ENCODE measurements around the gene ITGA8.
"Not testable (repeated sequence)": the region's sequence is repeated elsewhere in the genome, so short reads cannot be mapped to it uniquely, and the experiment has no call there.

ITGA8 gene

DNA sequence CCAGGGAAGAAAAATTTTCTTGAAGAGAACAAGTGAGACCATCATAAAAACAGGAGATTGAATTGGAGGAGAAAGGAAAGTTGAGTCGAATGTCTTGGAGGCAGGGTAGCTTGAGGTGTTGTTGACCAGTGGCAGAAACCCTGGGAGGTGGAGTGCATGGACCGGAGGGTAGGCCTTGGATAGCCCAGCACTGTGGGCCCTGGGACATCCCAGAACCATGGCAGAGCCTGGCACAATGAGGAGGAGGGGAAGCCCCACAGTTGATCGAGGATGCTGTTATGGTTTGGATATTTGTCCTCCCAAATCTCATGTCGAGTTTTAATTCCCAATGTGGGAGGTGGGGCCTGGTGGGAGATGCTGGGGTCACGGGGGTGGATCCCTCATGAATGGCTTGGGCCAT is 157.1 kb downstream of the ITGA8 start:
- no peak for DNase-seq (ENCODE audit: low read depth in 1 of 2, low spot score in 1 of 2)

DNA sequence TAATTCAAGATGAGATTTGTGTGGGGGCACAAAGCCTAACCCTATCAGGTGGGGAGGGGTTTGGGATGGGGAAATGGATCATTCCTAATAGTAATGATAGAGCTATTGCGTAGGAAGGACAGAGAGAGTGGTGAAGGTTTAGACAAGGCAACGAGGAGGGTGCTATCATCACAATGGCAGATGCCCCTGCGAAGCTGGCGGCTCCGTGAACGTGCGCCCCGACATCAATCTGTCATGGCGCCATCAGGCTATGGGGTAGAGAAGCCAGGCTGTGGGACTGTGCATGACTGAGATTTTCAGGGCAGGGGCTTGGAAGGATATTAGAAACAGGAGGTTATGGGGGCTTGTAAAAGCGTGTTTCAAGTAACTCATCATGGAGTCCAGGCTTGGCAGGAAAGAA is 157.6 kb downstream of the ITGA8 start:
- no peak for DNase-seq (ENCODE audit: low read depth in 1 of 2, low spot score in 1 of 2)

DNA sequence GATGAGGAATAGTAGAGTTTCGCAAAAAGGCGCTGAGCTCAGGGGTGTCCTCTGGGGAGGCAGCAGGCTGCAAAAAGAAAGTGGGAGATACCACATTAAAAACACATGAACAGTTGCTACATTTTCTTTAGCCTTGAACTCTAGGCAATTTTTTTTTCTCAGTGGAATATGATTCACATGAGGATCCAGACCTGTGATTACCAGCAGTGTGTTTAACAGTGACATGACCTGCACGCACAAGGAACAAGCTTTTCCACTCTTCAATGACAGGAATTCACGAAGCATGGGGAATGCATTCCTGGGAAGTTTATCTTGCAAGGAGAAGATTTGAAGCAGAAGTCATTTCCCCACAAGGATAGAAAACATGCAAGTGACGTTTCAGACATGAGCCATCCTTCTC is 161.6 kb downstream of the ITGA8 start:
- no peak for DNase-seq (ENCODE audit: low read depth in 1 of 2, low spot score in 1 of 2)

DNA sequence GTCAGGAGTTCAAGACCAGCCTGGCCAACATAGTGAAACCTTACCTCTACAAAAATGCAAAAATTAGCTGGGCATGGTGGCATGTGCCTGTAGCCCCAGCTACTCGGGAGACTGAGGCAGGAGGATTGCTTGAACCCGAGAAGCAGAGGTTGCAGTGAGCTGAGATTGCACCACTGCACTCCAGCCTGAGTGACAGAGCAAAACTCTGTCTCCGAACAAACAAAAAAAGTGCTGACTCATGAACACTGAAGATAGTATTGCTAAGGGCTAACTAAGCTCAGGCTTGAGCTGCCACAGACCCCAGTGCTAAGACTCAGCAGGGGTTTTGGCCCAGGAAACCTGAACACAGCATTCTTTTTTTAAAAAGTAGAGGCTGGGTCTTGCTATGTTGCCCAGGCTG is 162.6 kb downstream of the ITGA8 start:
- not testable (repeated sequence) for DNase-seq (ENCODE audit: low read depth in 1 of 2, low spot score in 1 of 2)

DNA sequence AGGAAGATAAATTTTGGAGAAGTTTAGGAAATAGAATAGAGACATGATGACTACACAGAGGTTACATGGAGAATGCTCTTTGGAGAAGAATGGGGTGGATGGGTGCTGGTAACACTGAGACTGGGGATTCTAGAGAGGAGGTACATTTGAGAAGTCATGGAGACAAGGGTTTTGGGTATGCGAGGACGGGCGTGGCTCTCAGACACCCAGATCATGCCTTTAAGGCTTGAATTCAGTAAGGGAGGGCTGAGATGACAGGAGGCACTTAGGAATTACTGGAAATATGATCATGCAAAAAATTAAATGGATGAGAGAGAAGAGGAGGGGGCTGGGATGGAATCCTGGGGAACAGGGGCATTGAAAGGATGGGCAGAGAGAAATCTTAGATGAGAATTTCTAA is 168.8 kb downstream of the ITGA8 start:
- no peak for DNase-seq (ENCODE audit: low read depth in 1 of 2, low spot score in 1 of 2)

DNA sequence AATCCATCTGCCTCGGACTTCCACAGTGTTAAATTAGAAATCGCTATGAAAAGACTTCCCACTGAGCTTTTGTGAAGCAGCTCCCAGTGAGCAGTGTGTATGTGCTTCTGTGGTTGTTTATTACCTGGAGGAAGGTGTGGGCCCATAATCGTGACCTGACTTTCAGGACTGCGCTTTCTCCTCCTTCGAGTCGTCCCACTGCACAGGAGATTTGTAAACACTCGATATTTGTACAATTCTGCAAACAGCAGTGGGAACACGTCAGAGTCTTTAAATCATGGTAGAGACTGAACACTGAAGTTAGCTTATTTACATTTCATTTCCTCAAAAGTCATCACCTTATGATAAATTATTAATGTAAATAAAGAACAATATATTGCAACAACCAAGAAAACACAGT is 171.4 kb downstream of the ITGA8 start:
- no peak for DNase-seq (ENCODE audit: low read depth in 1 of 2, low spot score in 1 of 2)

DNA sequence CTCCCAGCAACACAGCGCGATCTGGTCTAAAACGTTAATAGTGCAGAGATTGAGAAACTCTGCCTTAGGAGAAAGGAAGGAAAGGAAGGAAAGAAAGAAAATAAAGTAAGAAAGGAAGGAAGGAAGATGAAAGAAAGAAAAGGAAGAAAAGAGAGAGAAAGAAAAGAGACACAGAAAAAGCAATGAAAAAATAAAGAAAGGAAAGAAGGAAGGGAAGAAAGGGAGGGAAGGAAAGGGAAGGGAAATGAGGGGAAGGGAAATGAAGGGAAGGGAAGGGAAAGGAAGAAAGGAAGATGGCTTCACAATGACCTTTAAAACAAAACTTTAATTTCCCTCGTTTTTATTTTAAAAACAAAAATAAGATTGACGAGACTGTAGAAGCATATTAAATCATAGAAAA is 173.1 kb downstream of the ITGA8 start:
- DNase-seq (ENCODE audit: low read depth in 1 of 2, low spot score in 1 of 2), result no peak

DNA sequence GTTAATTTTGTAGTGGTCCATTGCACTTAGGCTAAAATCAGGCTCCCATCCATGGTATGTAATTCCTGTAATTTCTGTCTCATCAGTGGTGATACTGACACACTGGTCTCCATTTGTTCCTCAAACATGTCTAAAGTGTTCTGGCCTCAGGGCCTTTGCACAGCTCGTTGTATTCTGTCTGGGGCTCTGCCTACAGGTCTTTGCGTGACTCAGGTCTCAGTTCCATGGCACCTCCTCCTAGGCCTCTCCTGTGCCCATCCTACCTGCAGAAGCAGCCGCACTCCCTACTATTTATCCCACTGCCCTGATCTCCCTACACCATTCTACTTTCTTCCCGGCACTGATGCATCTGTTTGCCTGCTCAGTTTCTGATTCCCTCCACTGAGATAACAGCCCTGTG is 173.8 kb downstream of the ITGA8 start:
- DNase-seq (ENCODE audit: low read depth in 1 of 2, low spot score in 1 of 2), result no peak

DNA sequence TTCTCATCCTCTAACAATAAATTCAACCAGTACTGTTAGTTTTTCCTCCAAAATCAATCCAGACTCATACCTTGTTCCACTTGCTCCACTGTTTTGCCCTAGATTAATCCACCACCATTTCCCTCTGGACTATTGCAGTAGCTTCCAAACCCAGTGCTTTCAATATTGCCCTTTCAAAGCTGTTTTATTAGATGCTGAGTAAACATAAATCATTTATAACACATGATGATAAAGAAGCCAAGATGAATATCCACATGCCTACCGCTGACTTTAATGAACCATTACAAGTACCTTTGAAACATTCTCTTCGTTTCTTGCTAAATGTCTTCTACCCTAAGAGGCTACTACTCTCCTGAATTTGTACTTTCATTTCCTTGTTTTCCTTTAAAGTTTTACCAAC is 174.5 kb downstream of the ITGA8 start:
- DNase-seq (ENCODE audit: low read depth in 1 of 2, low spot score in 1 of 2), result no peak

DNA sequence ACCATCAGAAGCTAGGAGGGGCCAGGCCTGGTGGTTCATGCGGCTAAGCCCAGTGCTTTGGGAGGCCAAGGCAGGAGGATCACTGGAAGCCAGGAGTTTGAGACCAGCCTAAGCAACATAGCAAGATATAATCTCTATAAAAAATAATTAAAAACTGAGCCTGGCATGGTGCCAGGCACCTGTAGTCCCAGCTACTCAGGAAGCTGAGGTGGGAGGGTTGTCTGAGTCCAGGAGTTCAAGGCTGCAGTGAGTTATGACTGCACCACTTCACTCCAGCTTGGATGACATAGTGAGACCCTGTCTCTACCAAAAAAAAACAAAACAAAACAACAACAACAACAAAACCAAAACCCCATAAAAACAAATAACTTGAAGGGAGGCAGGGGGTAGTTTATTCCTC is 175.7 kb downstream of the ITGA8 start:
- no peak for DNase-seq (ENCODE audit: low read depth in 1 of 2, low spot score in 1 of 2)

DNA sequence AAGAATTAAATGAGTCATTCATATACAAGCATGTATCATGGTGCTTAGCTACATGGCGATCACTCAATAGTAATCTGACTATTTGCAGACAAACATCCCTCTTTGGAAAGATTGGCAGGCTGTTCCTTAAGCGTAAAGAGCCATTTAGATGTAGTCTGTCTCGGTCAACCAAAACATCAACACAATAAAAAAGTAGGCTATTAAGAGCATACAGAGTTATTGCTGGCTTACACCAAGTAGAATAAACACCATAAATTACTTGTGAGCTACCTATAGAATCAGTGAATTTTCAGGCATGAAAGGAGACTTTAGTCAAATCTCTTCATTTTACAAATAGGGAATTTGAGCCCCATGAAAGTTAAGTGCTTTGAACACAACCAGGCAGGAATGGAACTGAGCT is 176.9 kb downstream of the ITGA8 start:
- no peak for DNase-seq (ENCODE audit: low read depth in 1 of 2, low spot score in 1 of 2)

DNA sequence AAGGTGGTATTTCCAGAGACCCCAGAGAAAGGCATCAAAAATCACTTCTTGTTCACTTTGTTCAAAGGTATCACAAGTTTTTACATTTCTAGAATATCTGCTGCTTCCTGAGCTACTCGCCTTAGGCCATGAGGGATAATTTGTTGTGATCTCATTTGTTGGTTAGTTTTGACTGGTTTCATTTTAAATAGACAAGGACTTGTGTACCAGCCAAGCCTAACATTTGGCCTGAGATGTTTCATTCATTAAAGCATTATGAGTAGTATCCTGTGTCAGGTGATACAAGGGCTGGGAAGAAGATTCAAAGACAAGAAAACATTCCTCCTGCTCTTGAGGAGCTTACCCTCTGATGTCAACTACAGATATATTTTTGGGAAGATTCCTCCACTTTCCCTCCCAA is 178.3 kb downstream of the ITGA8 start:
- DNase-seq (ENCODE audit: low read depth in 1 of 2, low spot score in 1 of 2), result no peak

DNA sequence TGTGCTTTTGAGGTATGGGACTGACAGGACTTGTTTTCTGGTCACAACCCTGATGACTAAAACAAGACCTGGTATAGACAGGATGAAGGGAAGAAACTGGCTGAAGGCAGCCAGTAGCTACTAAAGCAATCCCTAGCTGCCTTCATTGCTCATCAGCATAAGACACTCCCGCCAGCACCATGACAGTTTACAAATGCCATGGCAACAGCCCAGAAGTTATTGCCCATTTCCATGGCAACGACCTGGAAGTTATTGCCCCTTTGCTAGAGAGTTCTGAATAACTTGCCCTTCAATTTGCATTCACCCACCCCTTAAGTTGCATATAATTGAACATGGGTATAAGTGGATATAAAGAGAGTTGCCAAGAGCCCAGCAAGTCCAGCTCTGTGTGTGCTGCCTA is 179.0 kb downstream of the ITGA8 start:
- DNase-seq (ENCODE audit: low read depth in 1 of 2, low spot score in 1 of 2), result no peak

DNA sequence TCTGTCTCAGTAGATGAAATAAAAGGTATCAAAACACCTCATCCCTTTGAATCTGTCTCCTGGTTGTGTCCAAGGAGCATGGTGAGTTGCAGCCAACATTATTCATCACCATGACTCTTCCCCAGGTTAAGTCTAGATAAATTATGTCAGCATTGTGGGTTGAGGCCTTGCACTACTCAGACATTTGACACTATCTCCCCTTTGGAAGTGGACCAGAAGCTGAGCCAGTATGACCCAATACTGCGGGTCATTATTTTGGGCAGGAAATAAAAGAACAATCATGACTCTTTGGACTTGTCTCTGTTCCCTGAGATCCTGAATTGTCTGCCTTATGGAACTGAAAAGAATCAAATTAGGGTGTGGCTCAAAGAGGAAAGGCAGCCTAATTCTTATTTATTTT is 180.5 kb downstream of the ITGA8 start:
- no peak for DNase-seq (ENCODE audit: low read depth in 1 of 2, low spot score in 1 of 2)

DNA sequence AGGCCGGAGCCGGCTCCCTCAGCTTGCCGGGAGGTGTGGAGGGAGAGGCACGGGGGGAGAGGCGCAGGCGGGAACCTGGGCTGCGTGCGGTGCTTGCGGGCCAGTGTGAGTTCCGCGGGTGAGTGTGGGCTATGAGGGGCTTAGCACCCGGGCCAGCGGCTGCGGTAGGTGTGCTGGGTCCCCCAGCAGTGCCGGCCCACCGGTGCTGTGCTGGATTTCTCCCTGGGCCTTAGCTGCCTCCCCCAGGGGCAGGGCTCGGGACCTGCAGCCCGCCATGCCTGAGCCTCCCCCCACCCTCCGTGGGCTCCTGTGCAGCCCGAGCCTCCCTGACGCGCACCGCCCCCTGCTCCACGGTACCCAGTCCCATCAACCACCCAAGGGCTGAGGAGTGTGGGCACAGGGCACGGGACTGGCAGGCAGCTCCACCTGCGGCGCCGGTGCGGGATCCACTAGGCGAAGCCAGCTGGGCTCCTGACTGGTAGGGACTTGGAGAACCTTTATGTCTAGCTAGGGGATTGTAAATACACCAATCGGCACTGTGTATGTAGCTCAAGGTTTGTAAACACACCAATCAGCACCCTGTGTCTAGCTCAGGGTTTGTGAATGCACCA is 184.7 kb downstream of the ITGA8 start:
- not testable (repeated sequence) for DNase-seq (ENCODE audit: low read depth in 1 of 2, low spot score in 1 of 2)

DNA sequence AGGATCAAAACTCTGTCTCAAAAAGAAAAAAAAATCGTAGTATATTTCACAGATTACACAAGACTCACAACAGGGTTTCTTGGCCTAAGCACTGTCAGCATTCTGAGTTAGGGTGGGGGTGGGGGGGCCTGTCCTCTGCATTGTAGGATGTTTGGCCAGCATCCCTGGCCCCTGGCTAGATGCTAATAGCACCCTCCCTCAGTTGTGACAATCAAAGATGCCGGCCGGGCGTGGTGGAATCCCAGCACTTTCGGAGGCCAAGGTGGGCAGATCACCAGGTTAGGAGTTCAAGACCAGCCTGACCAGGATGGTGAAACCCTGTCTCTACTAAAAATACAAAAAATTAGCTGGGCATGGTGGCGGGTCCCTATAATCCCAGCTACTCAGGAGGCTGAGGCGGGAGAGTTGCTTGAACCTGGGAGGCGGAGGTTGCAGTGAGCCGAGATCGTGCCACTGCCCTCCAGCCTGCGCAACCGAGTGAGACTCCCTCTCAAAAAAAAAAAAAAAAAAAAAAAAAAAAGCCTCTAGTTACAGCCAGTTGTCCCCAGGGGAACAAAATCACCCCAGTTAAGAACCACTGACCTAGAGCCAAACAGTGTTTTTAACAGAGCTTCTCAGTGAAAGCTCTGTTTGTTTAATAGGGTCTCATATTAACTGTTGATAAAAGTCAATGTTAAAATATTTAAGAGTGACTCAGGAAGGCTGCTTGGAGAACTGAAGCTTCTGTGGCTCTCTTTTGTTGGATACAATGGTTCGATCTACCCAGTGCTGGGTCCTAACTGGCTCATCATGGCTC is 187.6 kb downstream of the ITGA8 start:
- no peak for DNase-seq (ENCODE audit: low read depth in 1 of 2, low spot score in 1 of 2)

DNA sequence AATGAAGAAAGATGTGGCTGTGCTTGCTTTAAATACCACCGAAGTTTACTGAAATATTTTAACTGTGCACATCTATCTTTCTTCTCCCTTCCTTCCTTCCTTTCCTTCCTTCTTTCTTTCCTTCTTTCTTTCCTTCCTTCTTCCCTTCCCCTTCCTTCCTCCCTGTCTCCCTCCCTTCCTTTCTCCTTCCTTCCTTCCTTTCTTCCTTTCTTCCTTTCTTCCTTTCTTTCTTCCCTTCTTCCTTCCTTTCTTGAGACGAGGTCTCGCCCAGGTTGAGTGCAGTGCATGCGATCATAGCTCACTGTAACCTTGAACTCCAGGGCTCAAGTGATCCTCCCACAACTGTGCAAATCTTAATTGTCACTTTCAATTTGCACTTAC is 190.9 kb downstream of the ITGA8 start:
- no peak for DNase-seq (ENCODE audit: low read depth in 1 of 2, low spot score in 1 of 2)

DNA sequence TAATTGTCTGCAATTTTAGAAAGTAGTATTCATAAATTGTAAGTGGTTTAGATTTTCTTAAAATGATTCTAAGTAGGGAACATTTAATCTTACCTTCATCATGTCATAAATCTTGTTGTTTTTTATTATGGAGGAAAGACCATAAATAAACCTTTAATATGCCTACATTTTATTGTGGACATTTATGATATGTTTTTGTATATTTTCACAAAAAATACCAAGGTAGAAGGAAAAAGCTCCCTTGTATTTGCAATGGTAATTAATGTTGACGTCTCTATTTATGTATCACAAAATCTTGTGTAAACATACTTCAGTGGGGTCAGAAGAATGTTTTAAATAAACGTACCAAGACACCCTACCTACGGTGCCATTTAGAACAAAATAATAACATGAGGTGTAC is 193.0 kb downstream of the ITGA8 start:
- DNase-seq (ENCODE audit: low read depth in 1 of 2, low spot score in 1 of 2), result no peak

DNA sequence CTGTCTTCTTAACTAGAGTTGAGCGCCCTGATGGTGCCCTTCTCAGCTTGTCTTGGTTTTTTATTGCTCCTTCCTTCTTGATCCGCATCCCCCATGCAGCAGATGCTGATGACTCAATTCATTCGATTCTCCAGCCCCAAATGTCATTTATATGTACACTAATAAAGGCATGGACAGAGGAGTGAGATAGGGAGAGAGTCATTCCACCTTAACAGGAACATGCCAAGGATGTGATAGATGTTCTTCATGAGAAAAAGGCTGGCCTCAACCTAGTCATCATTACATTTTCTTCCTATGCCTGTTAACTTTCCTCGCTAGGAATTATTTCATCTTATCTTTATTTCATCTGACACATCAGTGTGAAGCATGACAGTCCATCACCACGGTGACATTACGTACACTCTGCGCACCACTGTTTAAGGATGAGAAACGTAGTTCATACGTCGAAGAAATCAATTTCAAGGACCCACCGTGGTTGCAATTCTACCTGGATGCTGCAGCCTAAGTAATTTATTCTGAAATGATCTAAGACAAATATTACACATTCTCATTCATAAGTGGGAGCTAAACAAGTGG is 198.3 kb downstream of the ITGA8 start:
- no peak for DNase-seq (ENCODE audit: low read depth in 1 of 2, low spot score in 1 of 2)

DNA sequence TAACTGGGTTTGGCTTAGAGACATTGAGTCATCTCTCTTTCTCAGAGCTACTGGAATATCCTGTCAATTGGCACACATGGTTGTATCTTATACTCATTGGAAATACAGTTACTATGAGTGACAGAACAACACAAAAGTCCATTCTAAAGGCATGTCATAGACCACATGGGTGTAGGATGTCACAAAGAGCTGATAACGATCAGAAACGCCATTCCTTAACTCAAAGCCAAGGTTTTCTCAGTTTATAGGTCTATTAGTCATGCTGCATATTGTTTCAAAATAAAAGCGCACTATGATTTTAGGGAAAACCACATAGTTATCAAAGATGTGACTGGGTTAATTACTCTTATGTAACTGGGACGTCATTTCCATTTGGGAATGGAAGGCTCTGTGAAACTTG is 201.5 kb downstream of the ITGA8 start:
- DNase-seq (ENCODE audit: low read depth in 1 of 2, low spot score in 1 of 2), result no peak

DNA sequence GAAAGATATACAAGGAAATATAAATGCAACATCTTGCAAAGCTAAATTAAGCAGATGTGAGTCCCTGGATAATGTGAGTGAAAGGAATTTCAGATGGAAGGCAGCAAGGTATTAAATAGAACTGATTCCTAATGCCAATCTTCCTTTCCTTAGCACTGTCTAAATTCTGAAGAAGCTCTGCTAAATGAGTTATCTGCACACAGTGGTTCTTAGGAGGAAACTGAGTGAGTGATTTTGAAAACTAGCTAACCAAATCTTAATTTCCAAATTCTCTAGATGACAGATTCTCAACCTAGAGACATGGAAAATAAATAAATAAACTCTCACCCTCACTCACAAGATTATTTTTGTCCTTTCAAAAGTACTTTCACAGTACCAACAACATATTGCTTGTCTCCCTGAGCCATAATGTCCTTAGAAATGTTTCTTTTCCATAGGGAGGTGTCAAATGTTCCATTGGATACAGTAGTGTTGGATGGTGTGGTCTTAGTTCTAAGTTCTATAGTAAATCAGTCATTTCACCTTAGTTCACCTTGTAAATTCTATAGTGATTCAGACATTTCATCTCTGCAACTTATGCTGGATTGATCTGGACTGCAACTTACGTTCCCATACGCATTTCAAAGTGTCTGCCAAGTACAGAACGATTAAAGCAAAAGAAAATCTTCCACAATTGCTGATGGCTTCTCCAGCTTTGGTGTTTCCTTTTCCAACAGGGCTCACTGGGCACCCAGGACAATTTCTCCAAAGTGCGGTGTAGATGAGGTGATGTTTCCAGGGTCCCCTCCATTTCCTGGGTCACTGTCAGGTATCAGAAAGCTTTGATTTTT is 203.3 kb downstream of the ITGA8 start:
- no peak for DNase-seq (ENCODE audit: low read depth in 1 of 2, low spot score in 1 of 2)

DNA sequence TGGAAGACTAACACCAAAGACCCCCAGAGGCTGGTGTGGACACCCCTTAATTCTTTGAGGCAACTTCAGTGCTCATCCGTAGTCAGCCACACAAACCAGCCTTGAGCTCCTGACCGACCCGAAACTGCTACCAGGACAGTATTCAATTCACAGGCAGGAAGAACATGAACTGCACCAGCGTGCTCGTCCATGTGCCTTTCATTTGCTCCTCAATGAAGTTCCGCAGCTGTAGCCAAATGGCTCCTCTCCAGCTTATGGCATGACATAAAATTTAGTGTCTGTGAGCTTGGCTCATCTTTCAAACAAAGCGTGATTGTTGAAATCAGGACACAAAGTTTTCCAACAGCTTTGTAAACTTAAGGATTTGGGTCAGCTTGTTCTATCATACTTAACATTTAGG is 204.5 kb downstream of the ITGA8 start:
- no peak for DNase-seq (ENCODE audit: low read depth in 1 of 2, low spot score in 1 of 2)

All from stimulated activated CD4-positive, alpha-beta T cell treated with anti-CD3 and anti-CD28 coated beads, Interleukin-15, amount 100 ng/mL, for 1 hour (primary cell).